HepG2 (cell line): ENCODE results near the gene AKAP6. TPM values are rescaled to one million over a fixed set of nuclear protein-coding genes. Genes with fewer than 3 reads are reported as not detected.

Experiments
- ATAC-seq: fragments of 200-7000 bp; cut with Tn5 transposase; 3 replicates; pipeline ENCODE4 v1.9.1; 2020; ENCODE audit warnings: mild to moderate bottlenecking, moderate library complexity
- BruUV-seq: library from RNA; stranded (reverse); fragments of 400-500 nt; replicated peaks from 2 replicates; lab custom pipeline; 2021; lab: Mats Ljungman, UMichigan
- CTCF ChIA-PET: fragments of 300-600 bp; formaldehyde crosslinking; extraction: SDS; loops from one replicate; lab custom pipeline; 2021; ENCODE audit warnings: low total read pairs, inconsistent platforms, low intra/inter-chr PET ratio; lab: Yijun Ruan, JAX
- POLR2A ChIA-PET: fragments of 350-600 bp; sonication (Branson Sonifier 250); formaldehyde crosslinking; loops from one replicate; lab custom pipeline; 2020; ENCODE audit warnings: antibody characterized with exemption, inconsistent platforms; lab: Yijun Ruan, JAX
- DNase-seq: peaks from one replicate; pipeline ENCODE4 v3.0.0-alpha.2; 2015; ENCODE audit warnings: low spot score
- FAIRE-seq: peaks from 3 replicates; lab custom pipeline; 2011; peaks lifted over from hg19 to GRCh38; lab: Jason Lieb, UNC
- H2AFZ ChIP-seq: one replicate; pipeline ENCODE4 v1.6.1; 2011; ENCODE audit warnings: low read length, inconsistent platforms
- H3K27ac ChIP-seq: fragments of 300-600 bp; 3 replicates; pipeline ENCODE4 v1.8.0; 2011; ENCODE audit warnings: mixed run types, mild to moderate bottlenecking, mixed read lengths, low read length, inconsistent platforms; ENCODE audit not compliant: insufficient read depth; ENCODE audit errors: extremely low read length
- H3K27me3 ChIP-seq, 2 experiments: fragments of 200-600 bp in 1 of 2; 2 replicates in 1 of 2; 3 replicates in 1 of 2; pipeline versions ENCODE4 v1.6.0 to v1.8.0; 2011; ENCODE audit warnings: low read length in 2 of 2, mild to moderate bottlenecking in 2 of 2, moderate library complexity in 2 of 2, inconsistent platforms in 1 of 2; ENCODE audit not compliant: insufficient read depth in 2 of 2, control insufficient read depth in 1 of 2
- H3K36me3 ChIP-seq, 2 experiments: fragments of 200-600 bp in 1 of 2; replicated peaks in 1 of 2; 2 replicates in 1 of 2; 3 replicates in 1 of 2; pipeline versions ENCODE4 v1.5.1 to v1.8.0; 2011; ENCODE audit warnings: low read length in 2 of 2, inconsistent platforms in 1 of 2; ENCODE audit not compliant: insufficient read depth in 2 of 2, control insufficient read depth in 1 of 2
- H3K4me1 ChIP-seq: 2 replicates; pipeline ENCODE4 v1.5.1; 2012; ENCODE audit warnings: low read length, inconsistent platforms; ENCODE audit not compliant: insufficient read depth
- H3K4me2 ChIP-seq: 2 replicates; pipeline ENCODE4 v1.6.0; 2011; ENCODE audit warnings: low read depth, low read length, inconsistent platforms
- H3K4me3 ChIP-seq, 3 experiments: fragments of 200-600 bp in 1 of 3; sonication (generic), shearing (Covaris generic) in 1 of 3; replicated peaks in 1 of 3; 2 replicates each; pipeline ENCODE4 v1.5.1; 2011 to 2016; ENCODE audit warnings: low read length in 3 of 3, inconsistent platforms in 2 of 3, low read depth in 2 of 3, mild to moderate bottlenecking in 2 of 3, control low read depth in 1 of 3, mixed read lengths in 1 of 3; ENCODE audit not compliant: insufficient read depth in 1 of 3
- H3K79me2 ChIP-seq: one replicate; pipeline ENCODE4 v1.6.1; 2011; ENCODE audit warnings: low read length, inconsistent platforms; ENCODE audit not compliant: insufficient read depth
- H3K9ac ChIP-seq: 2 replicates; pipeline ENCODE4 v1.6.0; 2011; ENCODE audit warnings: mild to moderate bottlenecking, low read depth, low read length, inconsistent platforms; ENCODE audit not compliant: insufficient read depth
- H3K9me3 ChIP-seq: 2 replicates; pipeline ENCODE4 v1.5.1; 2012; ENCODE audit warnings: mild to moderate bottlenecking, low read length
- H4K20me1 ChIP-seq: 2 replicates; pipeline ENCODE4 v1.6.0; 2011; ENCODE audit warnings: inconsistent platforms, mild to moderate bottlenecking, low read length, moderate library complexity; ENCODE audit not compliant: insufficient read depth
- CBX2 ChIP-seq, 2 experiments: fragments of 200-600 bp in 1 of 2; sonication (generic); formaldehyde crosslinking in 1 of 2; IDR thresholded peaks; 2 replicates each; pipeline versions ENCODE4 v1.7.0 to v1.8.1; 2018 to 2022; ENCODE audit warnings: low read depth in 2 of 2, low read length in 1 of 2, mild to moderate bottlenecking in 1 of 2, missing genetic modification reagents in 1 of 2
- ELF1 ChIP-seq: sonication (generic); formaldehyde crosslinking; IDR thresholded peaks from 2 replicates; pipeline ENCODE4 v1.4.0; 2020; ENCODE audit warnings: missing genetic modification reagents
- HMGXB4 ChIP-seq, 2 experiments: sonication (generic) in 1 of 2; formaldehyde crosslinking in 1 of 2; IDR thresholded peaks; 2 replicates each; pipeline versions ENCODE4 v1.4.0 to v1.6.1; 2018 to 2020; ENCODE audit warnings: missing genetic modification reagents in 2 of 2, borderline replicate concordance in 1 of 2, low read depth in 1 of 2, mild to moderate bottlenecking in 1 of 2, missing biosample characterization in 1 of 2
- IRF9 ChIP-seq: sonication (generic); formaldehyde crosslinking; IDR thresholded peaks from 2 replicates; pipeline ENCODE4 v1.8.0; 2022; ENCODE audit warnings: missing genetic modification reagents, mild to moderate bottlenecking, borderline replicate concordance
- REPIN1 ChIP-seq: sonication (generic); formaldehyde crosslinking; IDR thresholded peaks from 2 replicates; pipeline ENCODE4 v1.8.0; 2022; ENCODE audit warnings: missing genetic modification reagents, low read depth, mild to moderate bottlenecking, borderline replicate concordance
- RNF2 ChIP-seq: fragments of 450-650 bp; conservative IDR thresholded peaks from 2 replicates; pipeline ENCODE4 v1.6.1; 2016; ENCODE audit warnings: low read depth
- ZFP82 ChIP-seq: sonication (generic); formaldehyde crosslinking; IDR thresholded peaks from 2 replicates; pipeline ENCODE4 v1.5.1; 2020; ENCODE audit warnings: mild to moderate bottlenecking, missing genetic modification reagents, borderline replicate concordance
- ZNF329 ChIP-seq: sonication (generic); formaldehyde crosslinking; IDR thresholded peaks from 2 replicates; pipeline ENCODE4 v1.9.0; 2021; ENCODE audit warnings: low read depth, mild to moderate bottlenecking, missing genetic modification reagents
- ZNF331 ChIP-seq: sonication (generic); formaldehyde crosslinking; IDR thresholded peaks from 2 replicates; pipeline ENCODE4 v1.4.0; 2020; ENCODE audit warnings: missing genetic modification reagents
- ZNF781 ChIP-seq: sonication (generic); formaldehyde crosslinking; IDR thresholded peaks from 2 replicates; pipeline ENCODE4 v1.5.1; 2020; ENCODE audit warnings: borderline replicate concordance, mild to moderate bottlenecking, missing genetic modification reagents; ENCODE audit errors: not compliant biosample characterization
- ZNF784 ChIP-seq: sonication (generic); formaldehyde crosslinking; IDR thresholded peaks from 2 replicates; pipeline ENCODE4 v1.5.1; 2020; ENCODE audit warnings: missing genetic modification reagents, mild to moderate bottlenecking, borderline replicate concordance
- WGBS: methylation state at CpG from one replicate; pipeline ENCODE4 v1.1.6; 2017; ENCODE audit warnings: low lambda C conversion rate; 5-methylcytosine and 5-hydroxymethylcytosine counted together
- in situ Hi-C: cut with HindIII; loops from 2 replicates; pipeline ENCODE4 v1.10.0; 2017; ENCODE audit warnings: low pct_unique_long_range_greater_than_20kb; ENCODE audit not compliant: extremely low pct_ligation_motif_present
- intact Hi-C: fragments of 100-400 bp; cut with micrococcal nuclease; formaldehyde crosslinking; loops from one replicate; pipeline ENCODE4 v1.10.0; 2022; ENCODE audit not compliant: unreplicated experiment
- polyA plus RNA-seq, 8 experiments: library from polyadenylated mRNA; depleted of rRNA in 3 of 8; stranded (reverse) in 7 of 8; unstranded in 1 of 8; fragments of >200 nt; fragmentation: Illumina TruSeq in 4 of 8; extraction: Trizol in 4 of 8; gene quantifications; 2 replicates each; pipeline versions ENCODE4 v1.2.1 to v1.2.3, GENCODE V29; 2011 to 2016; ENCODE audit warnings: low read depth in 4 of 8, missing spikeins in 1 of 8, mixed read lengths in 1 of 8; ENCODE audit not compliant: insufficient read depth in 1 of 8
- total RNA-seq, 5 experiments: library from RNA; depleted of rRNA; stranded (reverse); fragments of >200 nt; fragmentation: Illumina TruSeq; extraction: Trizol; gene quantifications; 2 replicates each; pipeline ENCODE4 v1.2.3, GENCODE V29; 2016; ENCODE audit warnings: low read depth in 1 of 5
- TF ChIP-seq, protein P1 (sequence below): sonication (generic); formaldehyde crosslinking; IDR thresholded peaks from 2 replicates; pipeline ENCODE4 v1.5.0; 2020; ENCODE audit warnings: missing genetic modification reagents, mild to moderate bottlenecking, borderline replicate concordance
- TF ChIP-seq, protein P2 (sequence below): sonication (generic); formaldehyde crosslinking; IDR thresholded peaks from 2 replicates; pipeline ENCODE4 v1.5.0; 2020; ENCODE audit warnings: missing genetic modification reagents

AKAP6 gene
- total and polyA plus RNA-seq, 2 of the 13 experiments (the other 11 are each of a cell fraction or from before 2014, with no cell fraction given): 1.4 TPM

DNA sequence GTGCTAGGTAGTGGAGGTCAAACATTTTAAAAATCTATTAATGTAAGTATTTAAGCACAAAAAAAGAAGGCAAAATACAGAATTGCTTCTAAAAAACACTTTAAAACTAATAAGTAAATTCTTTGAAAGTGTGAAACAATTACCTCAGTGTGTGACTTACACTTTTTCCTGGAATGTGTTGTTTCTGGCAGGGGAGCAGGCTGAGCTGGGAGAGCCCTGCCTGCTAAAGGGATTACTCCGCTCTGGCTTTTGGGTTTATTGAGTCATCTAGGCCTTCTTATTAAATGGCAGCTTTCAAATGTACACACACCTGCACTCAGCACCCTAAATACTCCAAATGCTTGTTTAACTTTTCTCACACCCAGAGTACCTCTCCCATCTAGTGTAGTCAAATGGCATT, 279.8 kb downstream of the AKAP6 start:
- no TSS peak for BruUV-seq
- no peaks in the 10 kb centered on the region for H3K9me3 ChIP-seq
- H3K4me3 ChIP-seq: no peak overlapping the region
- FAIRE-seq (no peak), DNase-seq (no peak), ATAC-seq (no peak)
- H3K27ac ChIP-seq: no peak overlapping the region
- H3K4me2 ChIP-seq: no peak overlapping the region
- no peaks in the 10 kb centered on the region for H3K36me3 ChIP-seq
- CTCF ChIA-PET: no interaction called here
- intact Hi-C loops (no loop called here), in situ Hi-C loops (no loop called here)
- no peak for TF ChIP-seq IRF9 (CRISPR knock-in tag)
- TF ChIP-seq ZNF781 (CRISPR knock-in tag): no peak
- no peak for TF ChIP-seq RNF2
- TF ChIP-seq ELF1 (CRISPR knock-in tag): no peak
- no peak for TF ChIP-seq ZNF329 (CRISPR knock-in tag)
- TF ChIP-seq REPIN1 (CRISPR knock-in tag): no peak
- no peak for TF ChIP-seq HMGXB4 (CRISPR knock-in tag; IDR thresholded peaks at IDR 0.05; ENCODE audit: borderline replicate concordance in 1 of 2, low read depth in 1 of 2)
- TF ChIP-seq, protein P1, sequence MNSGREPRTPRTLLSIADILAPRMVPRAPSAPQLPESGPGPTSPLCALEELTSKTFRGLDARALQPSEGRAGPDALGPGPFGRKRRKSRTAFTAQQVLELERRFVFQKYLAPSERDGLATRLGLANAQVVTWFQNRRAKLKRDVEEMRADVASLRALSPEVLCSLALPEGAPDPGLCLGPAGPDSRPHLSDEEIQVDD (CRISPR knock-in tag): no peak
- TF ChIP-seq, protein P2, sequence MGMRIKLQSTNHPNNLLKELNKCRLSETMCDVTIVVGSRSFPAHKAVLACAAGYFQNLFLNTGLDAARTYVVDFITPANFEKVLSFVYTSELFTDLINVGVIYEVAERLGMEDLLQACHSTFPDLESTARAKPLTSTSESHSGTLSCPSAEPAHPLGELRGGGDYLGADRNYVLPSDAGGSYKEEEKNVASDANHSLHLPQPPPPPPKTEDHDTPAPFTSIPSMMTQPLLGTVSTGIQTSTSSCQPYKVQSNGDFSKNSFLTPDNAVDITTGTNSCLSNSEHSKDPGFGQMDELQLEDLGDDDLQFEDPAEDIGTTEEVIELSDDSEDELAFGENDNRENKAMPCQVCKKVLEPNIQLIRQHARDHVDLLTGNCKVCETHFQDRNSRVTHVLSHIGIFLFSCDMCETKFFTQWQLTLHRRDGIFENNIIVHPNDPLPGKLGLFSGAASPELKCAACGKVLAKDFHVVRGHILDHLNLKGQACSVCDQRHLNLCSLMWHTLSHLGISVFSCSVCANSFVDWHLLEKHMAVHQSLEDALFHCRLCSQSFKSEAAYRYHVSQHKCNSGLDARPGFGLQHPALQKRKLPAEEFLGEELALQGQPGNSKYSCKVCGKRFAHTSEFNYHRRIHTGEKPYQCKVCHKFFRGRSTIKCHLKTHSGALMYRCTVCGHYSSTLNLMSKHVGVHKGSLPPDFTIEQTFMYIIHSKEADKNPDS (CRISPR knock-in tag): no peak
- TF ChIP-seq ZNF784 (CRISPR knock-in tag): no peak
- no peak for TF ChIP-seq ZFP82 (CRISPR knock-in tag)
- TF ChIP-seq CBX2 (IDR thresholded peaks at IDR 0.05; ENCODE audit: low read depth, low read length): no peak
- no peak for TF ChIP-seq CBX2 (CRISPR knock-in tag; IDR thresholded peaks at IDR 0.05; ENCODE audit: low read depth)
- TF ChIP-seq ZNF331 (CRISPR knock-in tag): no peak
- no peaks in the 10 kb centered on the region for H3K4me1 ChIP-seq
- H3K27me3 ChIP-seq: no peaks in the 10 kb centered on the region
- H3K9ac ChIP-seq: no peak overlapping the region
- POLR2A ChIA-PET: no interaction called here
- H4K20me1 ChIP-seq: no peaks in the 10 kb centered on the region
- H2AFZ ChIP-seq: no peak overlapping the region
- WGBS: 39% methylated on average over 1 of the region's 1 CpG
- no peaks in the 10 kb centered on the region for H3K79me2 ChIP-seq
